Esophagus muscularis mucosa (tissue), 3 donors: ENCODE results near the gene TMEM33.

Experiments used
- POLR2A ChIP-seq: fragments of 450-650 bp; IDR thresholded peaks from one replicate; pipeline ENCODE4 v1.6.1; 2017; ENCODE audit warnings: antibody characterized with exemption, moderate library complexity, mild to moderate bottlenecking, low read depth
- TF ChIP-seq, protein P1 (sequence below), 3 experiments: fragments of 200-600 bp in 2 of 3; fragments of 450-650 bp in 1 of 3; sonication (generic) in 2 of 3; IDR thresholded peaks; one replicate each; pipeline ENCODE4 v1.5.1; 2017 to 2019; ENCODE audit warnings: antibody characterized with exemption in 3 of 3, mild to moderate bottlenecking in 2 of 3, moderate library complexity in 1 of 3

DNA sequence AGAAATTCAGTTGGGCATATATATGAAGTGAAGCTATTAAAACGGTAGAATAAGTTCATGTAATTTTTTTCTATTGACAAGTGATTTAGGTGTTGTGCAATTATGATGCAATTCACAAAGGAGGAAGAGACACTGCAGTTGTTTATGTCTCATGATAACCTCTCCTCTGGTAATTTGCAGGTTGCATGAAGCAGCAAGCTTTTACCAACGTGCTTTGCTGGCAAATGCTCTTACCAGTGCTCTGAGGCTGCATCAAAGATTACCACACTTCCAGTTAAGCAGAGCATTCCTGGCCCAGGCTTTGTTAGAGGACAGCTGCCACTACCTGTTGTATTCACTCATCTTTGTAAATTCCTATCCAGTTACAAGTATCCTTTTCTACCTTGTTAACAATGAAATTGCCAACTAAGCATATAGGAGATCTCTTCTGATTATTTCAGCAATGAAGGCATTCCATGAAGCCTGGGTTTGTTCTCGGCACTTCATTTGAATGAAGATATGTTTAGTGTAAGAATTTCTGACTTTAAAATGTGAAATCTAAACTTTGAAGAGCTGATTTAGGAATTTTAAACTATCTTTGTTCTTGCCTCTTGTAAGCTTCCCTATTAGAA, 3.9 kb downstream of the TMEM33 start:
- TF ChIP-seq POLR2A = no peak
- TF ChIP-seq, protein P1, sequence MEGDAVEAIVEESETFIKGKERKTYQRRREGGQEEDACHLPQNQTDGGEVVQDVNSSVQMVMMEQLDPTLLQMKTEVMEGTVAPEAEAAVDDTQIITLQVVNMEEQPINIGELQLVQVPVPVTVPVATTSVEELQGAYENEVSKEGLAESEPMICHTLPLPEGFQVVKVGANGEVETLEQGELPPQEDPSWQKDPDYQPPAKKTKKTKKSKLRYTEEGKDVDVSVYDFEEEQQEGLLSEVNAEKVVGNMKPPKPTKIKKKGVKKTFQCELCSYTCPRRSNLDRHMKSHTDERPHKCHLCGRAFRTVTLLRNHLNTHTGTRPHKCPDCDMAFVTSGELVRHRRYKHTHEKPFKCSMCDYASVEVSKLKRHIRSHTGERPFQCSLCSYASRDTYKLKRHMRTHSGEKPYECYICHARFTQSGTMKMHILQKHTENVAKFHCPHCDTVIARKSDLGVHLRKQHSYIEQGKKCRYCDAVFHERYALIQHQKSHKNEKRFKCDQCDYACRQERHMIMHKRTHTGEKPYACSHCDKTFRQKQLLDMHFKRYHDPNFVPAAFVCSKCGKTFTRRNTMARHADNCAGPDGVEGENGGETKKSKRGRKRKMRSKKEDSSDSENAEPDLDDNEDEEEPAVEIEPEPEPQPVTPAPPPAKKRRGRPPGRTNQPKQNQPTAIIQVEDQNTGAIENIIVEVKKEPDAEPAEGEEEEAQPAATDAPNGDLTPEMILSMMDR (IDR thresholded peaks at IDR 0.05) = no peak
